HG03558 (cell line): ENCODE results near the gene KCNT1.

ENCODE experiments used
- ATAC-seq: cut with Tn5 transposase; IDR thresholded peaks from one replicate; pipeline ENCODE4 v1.9.1; 2021; ENCODE audit warnings: moderate number of reproducible peaks; ENCODE audit not compliant: unreplicated experiment; ENCODE audit errors: extremely low read depth

KCNT1 gene

DNA sequence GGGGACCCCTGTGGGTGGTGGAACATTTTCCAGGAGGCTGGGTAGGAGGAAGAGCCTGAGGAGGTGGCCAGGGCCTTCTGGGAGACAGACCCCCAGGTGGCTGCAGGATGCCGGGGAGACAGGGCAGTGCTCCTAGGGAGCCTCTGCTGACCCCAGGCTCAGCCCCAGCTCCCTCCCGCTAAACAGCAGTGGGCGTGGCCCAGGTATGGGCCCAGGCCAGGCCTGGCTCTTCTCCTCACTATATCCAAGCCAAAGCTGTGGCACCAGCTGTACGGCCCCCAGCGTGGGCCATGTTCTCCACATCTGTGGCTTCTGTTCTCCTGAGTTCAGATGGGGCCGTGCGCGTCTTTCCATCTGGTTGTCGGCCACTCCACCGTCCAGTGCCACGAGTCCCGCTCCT, 58.5 kb downstream of the KCNT1 start:
- no peak for ATAC-seq

DNA sequence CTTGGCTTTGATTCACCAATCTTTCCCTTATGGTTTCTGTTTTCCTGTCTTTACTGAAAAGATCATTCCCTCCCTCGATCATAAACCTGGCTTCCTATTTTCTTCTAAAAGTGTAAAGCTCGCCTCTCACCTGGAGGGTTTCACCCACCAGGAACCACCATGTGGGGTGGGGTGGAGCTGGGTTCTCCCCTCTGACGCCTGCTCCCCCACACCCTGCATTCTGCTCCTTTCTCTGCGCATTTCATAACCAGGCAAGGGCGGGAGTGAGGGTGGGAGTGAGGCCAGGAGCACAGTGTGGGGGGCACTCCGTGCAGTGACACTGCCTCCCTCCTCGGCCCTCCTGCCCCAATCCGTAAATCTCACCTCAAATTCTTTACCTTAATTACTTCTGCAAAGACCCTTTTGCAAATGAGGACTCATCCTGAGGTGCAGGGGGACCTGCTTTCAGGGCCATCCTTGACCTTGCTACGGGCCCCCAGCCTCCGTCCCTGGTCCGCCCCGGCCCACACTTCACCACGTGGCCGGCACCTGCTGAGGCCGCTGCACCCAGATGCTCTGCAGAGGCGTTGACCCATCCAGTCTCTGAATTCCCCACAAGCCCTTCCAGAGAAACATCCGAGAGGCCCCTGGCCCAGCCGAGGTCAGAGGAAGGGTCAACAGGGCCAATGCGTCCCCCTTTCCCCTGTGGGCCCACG, 59.3 kb downstream of the KCNT1 start:
- ATAC-seq, result no peak

DNA sequence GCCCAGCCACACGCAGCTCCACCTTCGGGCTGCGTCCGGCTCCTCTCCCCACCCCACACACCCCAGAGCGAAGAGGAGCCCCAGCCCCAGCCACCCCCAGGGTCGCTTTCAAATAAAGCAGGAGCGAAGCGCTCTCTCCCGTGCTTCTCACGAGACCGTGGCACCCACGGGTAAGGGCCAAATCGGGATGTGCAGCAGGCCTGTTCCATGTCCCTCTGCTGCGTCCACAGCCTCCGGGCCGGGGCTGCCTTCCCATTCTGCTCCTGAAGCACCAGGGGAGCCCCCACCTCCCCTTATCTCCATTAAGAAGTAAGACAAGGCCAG, 59.8 kb downstream of the KCNT1 start:
- no peak for ATAC-seq

DNA sequence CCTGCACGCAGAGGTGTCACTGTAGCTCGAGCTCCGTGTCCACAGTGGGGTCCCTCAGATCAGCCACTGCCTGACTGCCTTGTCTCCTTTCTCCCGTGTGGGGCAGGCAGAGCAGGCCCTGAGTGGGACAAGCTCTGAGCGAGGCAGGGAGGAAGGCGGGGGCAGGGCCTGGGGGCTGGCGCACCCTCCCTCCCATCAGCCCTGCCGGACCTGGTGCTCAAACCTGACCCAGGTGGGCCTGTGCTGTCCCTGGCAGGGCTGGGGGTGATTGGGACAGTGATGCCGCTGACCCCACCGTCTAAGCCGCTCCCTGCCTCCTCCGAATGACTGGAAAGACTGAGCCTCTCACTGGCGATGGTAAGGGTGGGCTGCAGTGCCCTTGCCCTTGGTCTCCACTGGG, 60.9 kb downstream of the KCNT1 start:
- ATAC-seq, result no peak

DNA sequence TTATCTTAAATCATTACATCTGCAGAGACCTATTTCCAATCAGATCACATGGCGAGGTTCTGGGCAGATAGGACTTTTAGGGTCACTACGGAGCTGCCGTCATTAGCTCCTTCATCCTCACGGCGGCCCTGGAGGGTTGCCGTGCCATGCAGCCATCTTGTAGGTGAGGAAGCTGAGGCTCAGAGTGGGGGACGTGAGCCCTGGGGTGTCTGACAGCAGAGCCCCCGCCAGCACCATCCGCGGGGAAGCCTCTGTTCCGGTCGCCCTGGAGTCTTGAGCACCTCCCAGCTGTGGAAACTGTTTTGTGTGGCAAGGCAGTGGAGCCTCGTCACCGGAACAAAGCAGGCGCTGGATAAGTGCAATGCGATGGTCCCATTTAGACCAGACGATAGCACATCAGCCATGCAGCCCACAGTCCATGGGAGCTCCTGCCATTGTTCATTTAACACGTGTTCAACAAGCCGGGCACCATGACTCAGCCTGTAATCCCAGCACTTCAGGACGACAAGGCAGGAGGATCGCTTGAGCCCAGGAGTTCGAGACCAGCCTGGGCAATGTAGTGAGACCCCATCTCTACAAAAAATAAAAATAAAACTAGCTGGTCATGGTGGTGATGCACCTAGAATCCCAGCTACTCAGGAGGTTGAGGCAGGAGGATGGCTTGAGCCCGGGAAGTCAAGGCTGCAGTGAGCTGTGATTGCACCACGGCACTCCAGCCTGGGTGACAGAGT, 61.9 kb downstream of the KCNT1 start:
- no peak for ATAC-seq

DNA sequence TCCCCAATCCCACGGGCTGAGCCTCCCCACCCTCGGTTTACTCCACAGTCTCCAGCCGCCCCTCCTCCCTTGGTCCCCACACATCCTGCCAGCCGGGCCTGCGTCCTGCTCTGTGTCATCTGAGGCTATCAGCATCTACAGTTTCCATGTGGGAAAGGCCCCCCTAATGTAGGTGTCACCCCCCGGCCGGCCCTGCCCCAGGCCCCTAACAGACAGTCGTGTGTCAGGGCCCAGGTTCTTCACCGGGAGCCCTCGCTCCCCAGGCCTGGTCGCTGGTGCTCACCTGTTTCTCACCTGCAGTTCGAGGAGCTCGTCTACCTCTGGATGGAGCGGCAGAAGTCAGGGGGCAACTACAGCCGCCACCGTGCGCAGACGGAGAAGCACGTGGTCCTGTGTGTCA, 62.7 kb downstream of the KCNT1 start:
- ATAC-seq, result no peak

DNA sequence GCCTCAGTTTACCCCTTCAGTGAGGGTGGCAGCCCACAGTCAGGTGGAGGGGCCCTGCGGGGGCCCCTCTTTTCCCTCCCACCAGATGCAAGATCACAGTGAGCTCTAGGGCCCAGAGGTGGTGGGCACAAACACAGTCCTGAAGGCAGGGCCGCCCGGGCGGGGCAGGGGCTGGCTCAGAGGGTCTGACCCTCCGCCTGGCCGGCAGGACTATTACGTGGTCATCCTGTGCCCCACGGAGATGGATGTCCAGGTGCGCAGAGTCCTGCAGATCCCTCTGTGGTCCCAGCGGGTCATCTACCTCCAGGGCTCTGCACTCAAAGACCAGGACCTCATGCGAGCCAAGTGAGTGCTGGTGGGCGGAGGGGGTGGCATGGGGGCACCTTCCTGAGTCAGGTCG, 63.4 kb downstream of the KCNT1 start:
- ATAC-seq, result no peak

DNA sequence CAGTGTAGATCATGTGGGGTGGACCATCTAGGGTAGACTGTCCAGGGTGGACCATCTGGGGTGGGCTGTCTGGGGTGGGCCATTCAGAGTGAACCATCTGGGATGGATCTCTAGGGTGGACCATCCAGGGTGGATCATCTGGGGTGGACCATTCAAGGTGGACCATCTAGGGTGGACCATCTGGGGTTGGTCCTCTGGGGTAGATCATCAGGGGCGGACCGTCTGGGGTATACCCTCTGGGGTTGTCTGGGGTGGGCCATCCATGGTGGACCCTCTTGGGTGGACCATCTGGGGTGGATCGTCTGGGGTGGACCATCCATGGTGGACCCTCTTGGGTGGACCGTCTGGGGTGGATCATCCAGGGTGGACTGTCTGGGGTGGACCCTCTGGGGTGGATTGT, 64.3 kb downstream of the KCNT1 start:
- no peak for ATAC-seq

DNA sequence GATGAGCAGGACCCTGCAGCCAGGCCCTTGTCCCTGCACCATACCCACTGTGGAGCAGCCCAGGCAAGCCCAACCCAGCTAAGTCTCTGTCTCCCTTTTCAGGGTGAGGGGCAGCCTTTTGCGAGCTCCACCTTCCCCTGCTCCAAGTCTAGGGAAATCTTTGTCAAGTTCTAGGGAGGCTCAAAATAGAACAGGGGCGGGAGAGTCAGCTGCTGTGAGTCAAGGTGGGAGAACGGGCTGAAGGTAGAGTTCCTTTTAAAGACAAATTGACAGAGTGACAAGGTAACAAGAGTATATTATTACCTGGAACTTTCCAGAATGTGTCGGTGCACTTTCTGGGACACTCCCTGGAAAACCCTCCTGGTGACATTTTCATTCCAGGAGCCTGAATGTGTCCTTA, 64.7 kb downstream of the KCNT1 start:
- no peak for ATAC-seq

DNA sequence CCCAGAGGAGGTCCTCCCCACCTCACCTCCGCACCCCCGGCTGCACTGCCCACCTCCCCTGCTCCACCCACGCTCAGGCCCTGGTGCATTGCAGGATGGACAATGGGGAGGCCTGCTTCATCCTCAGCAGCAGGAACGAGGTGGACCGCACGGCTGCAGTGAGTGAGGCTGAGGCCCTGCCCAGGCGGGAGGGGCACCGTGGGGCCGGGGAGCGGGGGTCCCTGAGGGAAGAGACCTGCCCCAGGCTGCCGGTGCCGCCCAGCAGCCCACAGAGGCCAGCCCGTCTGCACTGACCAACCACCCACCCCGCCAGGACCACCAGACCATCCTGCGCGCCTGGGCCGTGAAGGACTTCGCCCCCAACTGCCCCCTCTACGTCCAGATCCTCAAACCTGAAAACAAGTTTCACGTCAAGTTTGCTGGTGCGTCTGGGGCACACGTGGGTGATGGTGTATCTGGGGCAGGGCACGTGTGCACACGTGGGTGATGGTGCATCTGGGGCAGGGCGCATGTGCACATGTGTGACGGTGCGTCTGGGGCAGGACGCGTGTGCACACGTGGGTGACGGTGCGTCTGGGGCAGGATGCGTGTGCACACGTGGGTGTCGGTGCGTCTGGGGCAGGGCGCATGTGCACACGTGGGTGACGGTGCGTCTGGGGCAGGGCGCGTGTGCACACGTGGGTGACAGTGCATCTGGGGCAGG, 66.7 kb downstream of the KCNT1 start:
- ATAC-seq, result no peak

DNA sequence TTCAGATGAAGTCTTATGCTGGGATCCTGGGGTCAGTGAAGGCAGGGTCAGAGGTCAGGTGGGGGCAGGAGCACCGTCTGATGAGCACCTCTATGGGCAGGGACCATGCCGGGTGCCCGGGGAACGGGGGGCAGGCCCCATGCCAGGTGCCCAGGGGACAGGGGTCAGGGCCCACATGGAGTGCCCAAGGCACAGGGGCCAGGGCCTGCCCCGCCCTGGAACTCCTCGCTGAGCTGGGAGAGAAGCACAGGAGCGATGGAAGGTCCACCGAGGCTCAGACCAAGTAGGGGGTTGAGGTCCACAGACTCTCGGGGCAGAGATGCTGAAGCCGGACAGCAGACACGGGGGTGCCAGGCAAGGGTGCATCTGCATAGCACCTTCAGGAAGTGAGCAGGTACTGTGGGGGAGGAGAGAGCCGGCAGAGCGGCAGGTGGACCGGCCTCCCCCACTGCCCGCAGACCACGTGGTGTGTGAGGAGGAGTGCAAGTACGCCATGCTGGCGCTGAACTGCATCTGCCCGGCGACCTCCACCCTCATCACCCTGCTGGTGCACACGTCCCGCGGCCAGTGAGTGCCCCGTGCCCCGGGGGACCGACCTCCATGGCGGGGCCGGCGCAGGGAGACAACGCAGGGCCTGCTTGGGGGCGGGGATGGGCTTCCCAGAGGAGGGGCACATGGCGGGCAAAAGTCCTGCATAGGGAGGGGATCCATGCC, 67.7 kb downstream of the KCNT1 start:
- no peak for ATAC-seq

DNA sequence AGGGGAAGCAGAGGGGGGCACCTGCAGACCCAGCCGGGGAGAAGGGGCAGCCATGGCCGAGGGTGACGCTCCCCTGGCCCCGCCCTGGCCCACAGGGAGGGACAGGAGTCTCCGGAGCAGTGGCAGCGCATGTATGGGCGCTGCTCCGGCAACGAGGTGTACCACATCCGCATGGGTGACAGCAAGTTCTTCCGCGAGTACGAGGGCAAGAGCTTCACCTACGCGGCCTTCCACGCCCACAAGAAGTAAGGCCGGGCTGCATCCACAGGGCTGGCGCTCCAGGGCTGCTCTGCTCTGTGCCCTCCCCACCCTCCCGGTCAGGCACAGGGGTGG, 68.2 kb downstream of the KCNT1 start:
- no peak for ATAC-seq

DNA sequence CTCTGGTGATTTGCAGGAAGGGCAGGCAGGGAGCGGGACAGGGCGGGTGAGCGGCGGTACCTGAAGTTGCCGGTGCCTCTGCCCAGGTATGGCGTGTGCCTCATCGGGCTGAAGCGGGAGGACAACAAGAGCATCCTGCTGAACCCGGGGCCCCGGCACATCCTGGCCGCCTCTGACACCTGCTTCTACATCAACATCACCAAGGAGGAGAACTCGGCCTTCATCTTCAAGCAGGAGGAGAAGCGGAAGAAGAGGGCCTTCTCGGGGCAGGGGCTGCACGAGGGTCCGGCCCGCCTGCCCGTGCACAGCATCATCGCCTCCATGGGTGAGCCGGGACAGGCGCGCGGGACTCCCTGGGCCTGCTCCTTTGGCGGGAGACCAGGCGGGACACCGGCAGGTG, 68.8 kb downstream of the KCNT1 start:
- ATAC-seq, result no peak

DNA sequence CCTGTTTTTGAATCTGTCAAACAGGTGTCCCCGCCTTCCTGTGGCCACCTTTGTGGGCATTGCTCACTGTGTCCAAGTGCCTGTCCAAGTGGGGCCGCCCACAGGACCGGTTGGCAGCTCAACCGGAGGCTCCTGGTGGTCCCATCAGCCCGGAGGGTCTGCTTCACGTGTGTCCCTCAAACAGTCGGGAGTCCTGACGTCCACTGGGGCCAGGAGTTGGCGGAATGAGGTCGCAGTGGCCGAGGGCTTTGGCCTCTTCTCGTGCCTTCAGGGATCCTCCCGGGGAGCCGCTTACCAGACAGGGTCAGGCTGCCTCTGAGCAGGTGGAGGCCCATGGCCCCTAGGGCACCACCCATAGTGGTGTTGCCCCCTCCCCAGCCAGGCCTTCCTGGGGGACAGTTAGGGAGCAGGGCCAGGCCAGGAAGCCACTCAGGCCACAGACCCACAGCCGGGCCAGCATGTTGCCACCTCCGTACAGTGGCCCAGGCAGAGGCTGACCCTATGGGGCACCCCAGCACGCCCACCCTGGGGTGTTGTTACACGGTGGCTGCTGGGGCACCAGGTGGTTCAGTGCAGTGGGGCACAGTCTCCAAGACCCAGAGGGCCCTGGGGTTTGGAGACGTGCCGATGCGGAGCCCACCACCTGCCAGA, 69.5 kb downstream of the KCNT1 start:
- ATAC-seq, result no peak

DNA sequence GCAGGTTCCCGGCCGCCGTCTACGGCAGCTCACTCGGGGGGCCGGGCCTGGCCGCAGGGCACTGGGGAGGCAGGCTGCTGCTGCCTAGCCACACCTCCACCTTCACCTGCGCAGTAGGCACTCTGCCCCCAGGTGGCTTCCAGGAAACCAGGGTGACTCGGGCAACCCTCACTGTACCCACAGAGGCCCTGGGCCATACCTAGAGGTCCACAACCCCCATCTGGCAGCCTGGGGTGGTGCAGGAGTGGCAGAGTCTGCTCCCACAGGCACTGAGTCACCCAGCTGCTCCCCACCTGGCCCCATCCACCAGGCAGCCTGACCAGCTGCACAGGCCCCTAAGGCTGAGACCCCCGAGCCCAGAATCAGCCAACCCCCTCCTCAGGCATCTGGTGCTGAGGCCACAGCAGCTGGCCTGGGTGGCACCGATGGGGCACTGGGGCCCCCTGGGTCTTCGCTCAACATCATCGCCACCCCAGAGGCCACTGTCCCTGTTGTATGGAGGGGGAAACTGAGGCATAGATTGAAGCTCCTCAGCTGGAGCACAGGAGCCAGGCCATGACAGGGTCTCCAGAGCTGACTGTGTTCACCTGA, 70.2 kb downstream of the KCNT1 start:
- ATAC-seq, result no peak

DNA sequence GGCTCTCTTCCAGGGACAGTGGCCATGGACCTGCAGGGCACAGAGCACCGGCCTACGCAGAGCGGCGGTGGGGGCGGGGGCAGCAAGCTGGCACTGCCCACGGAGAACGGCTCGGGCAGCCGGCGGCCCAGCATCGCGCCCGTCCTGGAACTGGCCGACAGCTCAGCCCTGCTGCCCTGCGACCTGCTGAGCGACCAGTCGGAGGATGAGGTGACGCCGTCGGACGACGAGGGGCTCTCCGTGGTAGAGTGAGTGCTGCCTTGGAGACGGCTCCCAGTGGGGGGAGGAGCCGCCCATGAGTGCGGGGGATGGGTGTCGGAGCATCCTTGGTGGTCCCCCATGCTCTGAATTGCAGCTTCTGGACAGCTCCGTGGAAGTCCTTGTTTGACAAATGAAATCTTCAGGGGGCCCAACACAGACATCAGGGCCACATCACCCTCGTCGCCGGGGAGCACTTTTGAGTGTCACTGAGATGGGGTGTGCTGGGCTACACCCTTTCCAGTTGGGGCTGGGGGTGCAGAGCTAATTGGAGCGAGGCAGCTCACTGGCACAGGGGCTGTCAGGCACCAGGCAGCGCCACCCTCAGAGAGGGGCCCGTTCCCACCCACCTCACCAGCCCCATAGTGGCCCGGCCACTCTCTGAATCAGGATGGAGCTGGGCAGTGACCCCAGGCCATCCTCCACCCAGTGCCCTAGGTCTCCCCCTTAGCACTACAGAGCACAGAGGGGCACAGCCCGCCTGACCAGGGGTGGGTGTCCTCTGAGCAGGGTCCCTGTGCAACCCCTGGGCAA, 70.9 kb downstream of the KCNT1 start:
- no peak for ATAC-seq

DNA sequence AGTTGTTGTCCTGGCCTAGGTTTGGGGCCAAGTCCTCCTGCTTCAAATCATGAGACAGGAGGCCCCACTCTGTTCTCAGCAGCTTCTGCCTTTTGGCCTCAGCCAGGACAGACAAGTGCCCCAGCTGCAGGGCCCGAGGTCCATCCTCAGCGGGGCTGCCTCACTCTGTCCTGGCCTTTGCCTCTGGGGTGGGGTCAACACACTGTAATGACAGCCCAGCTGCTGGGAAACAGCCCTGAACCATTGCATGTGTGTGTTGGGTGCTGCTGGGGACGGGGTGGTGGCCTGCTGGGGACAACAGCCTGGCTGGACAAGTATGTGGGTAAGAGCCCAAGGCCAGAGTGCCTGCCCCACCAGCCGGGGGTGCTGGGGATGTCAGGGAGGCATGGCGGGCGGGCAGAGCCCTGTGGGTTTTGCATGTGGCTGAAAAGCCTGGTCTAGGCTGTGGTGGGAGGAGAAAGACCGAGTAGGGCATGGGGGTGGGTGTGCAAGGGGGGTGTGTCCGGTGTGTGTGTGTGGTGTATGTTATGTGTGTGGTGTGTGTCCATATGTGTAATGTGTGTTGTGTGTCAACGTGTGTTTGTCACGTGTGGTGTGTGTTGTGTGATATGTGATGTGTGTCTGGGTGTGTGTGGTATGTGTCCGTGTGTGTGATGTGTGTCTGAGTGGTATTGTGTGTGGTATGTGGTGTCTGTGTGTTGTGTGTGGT, 71.7 kb downstream of the KCNT1 start:
- ATAC-seq, result no peak

DNA sequence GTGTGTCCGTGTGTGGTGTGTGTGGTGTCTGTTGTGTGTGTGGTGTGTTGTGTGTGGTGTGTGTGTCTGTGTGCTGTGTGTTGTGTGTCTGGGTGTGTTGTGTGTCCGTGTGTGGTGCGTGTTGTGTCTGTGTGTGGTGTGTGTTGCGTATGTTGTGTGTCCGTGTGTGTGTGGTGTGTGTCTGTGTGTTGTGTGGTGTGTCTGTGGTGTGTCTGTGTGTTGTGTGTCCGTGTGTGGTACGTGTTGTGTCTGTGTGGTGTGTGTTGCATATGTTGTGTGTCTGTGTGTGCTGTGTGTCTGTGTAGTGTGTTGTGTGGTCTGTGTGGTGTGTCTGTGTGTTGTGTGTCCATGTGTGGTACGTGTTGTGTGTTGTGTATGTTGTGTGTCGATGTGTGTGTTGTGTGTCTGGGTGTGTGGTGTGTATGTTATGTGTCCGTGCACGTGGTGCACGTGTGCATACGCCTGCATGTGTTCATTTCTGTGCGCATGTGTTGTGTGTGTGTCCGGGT, 72.3 kb downstream of the KCNT1 start:
- ATAC-seq, result no peak
